ENCODE data around the gene HHAT.

The HHAT gene

DNA sequence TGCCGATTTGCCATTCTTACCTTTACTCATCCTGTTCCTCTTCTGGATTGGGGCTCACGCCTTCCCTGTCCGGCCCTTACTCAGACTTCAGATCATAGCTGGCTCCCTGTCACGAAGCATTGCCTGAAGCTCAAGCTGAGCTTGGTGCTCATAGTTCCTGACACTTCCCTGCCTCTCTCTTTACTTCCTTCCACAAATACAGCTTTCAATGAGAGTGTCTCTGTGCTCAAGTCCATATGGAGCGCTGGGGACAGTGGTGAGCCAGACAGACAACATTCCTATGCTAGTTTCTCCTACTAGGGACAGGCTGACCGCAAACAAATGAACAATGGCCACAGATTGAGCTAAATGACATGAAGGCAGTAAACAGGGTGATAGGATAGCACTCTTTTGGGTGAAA lies 38.1 kb downstream of the HHAT start:
- Histone ChIP-seq H4K8ac (ENCODE audit: low read length) (no peak overlapping the region), H2BK5ac (ENCODE audit: low read depth, low read length, poor library complexity, severe bottlenecking) (no peak overlapping the region), H2BK120ac (ENCODE audit: low read depth, low read length) (no peak overlapping the region), H2BK12ac (ENCODE audit: low read length in 2 of 2) (no peak overlapping the region), H3K4me3 (ENCODE audit: insufficient read depth in 1 of 2, low read depth in 1 of 2, low read length in 2 of 2) (no peak overlapping the region), H3K4me2 (ENCODE audit: low read length, poor library complexity, severe bottlenecking) (no peak overlapping the region), H2BK15ac (ENCODE audit: low read depth, poor library complexity, severe bottlenecking) (no peak overlapping the region), H3K4ac (ENCODE audit: low read depth in 1 of 2, low read length in 2 of 2) (no peak overlapping the region), H3K79me1 (replicated peaks; ENCODE audit: low read length, poor library complexity, severe bottlenecking) (no peaks in the 10 kb centered on the region), H2AK5ac (ENCODE audit: low read length, severe bottlenecking) (no peak overlapping the region), H3K27me3 (ENCODE audit: control insufficient read depth in 1 of 2, insufficient read depth in 1 of 2, low read length in 2 of 2) (peaks cover 0 to 12% of the 10 kb centered on the region in 2 experiments), H3K14ac (ENCODE audit: low read length in 2 of 2) (no peak overlapping the region), H3K9ac (ENCODE audit: low read length) (no peak overlapping the region), H3K9me3 (ENCODE audit: control insufficient read depth, low read length) (no peaks in the 10 kb centered on the region), H3K36me3 (ENCODE audit: control insufficient read depth in 1 of 2, insufficient read depth in 2 of 2, low read depth in 1 of 2, low read length in 2 of 2) (peaks cover 0 to 4% of the 10 kb centered on the region in 2 experiments), H3K4me1 (ENCODE audit: control insufficient read depth, insufficient read depth, low read depth, low read length) (peaks cover 7% of the 10 kb centered on the region), H3K18ac (ENCODE audit: low read depth in 1 of 2, low read length in 2 of 2) (no peak overlapping the region), H2AFZ (ENCODE audit: low read depth, low read length) (no peak overlapping the region), H3K23ac (ENCODE audit: low read length in 2 of 2) (no peak overlapping the region), H4K91ac (ENCODE audit: low read length) (no peak overlapping the region), H3K27ac (ENCODE audit: low read length, poor library complexity, severe bottlenecking) (no peak overlapping the region)
- WGBS, result 91% methylated on average over 6 of the region's 6 CpGs
- no peak for DNase-seq

DNA sequence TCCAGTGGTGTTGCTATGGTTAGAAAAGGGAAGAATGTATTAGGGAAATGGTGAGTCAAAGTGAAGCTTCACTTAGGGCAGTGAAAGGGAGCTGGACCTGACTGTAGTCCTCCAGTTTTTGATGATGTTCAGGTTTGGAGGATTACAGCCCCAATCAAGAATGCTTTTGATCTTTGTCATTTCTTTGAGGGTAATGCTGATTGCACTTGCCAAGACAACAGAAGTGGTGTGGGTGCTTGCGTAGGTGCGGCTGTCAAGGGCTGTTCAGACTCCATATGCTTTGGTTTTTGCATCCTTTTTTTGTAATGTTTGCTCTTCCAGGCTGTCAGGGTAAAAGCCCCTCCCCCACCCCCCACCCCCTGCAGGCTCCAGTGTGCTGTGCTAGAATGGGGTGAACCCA lies 38.9 kb downstream of the HHAT start:
- H3K4me3 ChIP-seq (ENCODE audit: insufficient read depth in 1 of 2, low read depth in 1 of 2, low read length in 2 of 2), result no peak overlapping the region
- H2BK120ac ChIP-seq (ENCODE audit: low read depth, low read length), result no peak overlapping the region
- peaks cover 0 to 12% of the 10 kb centered on the region in 2 experiments for H3K27me3 ChIP-seq (ENCODE audit: control insufficient read depth in 1 of 2, insufficient read depth in 1 of 2, low read length in 2 of 2)
- H2AFZ ChIP-seq (ENCODE audit: low read depth, low read length), result no peak overlapping the region
- no peaks in the 10 kb centered on the region for H3K9me3 ChIP-seq (ENCODE audit: control insufficient read depth, low read length)
- no peak overlapping the region for H2BK12ac ChIP-seq (ENCODE audit: low read length in 2 of 2)
- H3K4ac ChIP-seq (ENCODE audit: low read depth in 1 of 2, low read length in 2 of 2), result no peak overlapping the region
- H3K9ac ChIP-seq (ENCODE audit: low read length), result no peak overlapping the region
- peaks cover 0 to 4% of the 10 kb centered on the region in 2 experiments for H3K36me3 ChIP-seq (ENCODE audit: control insufficient read depth in 1 of 2, insufficient read depth in 2 of 2, low read depth in 1 of 2, low read length in 2 of 2)
- no peak overlapping the region for H3K14ac ChIP-seq (ENCODE audit: low read length in 2 of 2)
- no peak overlapping the region for H2AK5ac ChIP-seq (ENCODE audit: low read length, severe bottlenecking)
- H3K27ac ChIP-seq (ENCODE audit: low read length, poor library complexity, severe bottlenecking), result no peak overlapping the region
- H3K23ac ChIP-seq (ENCODE audit: low read length in 2 of 2), result no peak overlapping the region
- no CpG with 5 or more reads among the region's 2 CpGs for WGBS
- H4K91ac ChIP-seq (ENCODE audit: low read length), result no peak overlapping the region
- DNase-seq, result no peak
- H4K8ac ChIP-seq (ENCODE audit: low read length), result no peak overlapping the region
- no peak overlapping the region for H2BK15ac ChIP-seq (ENCODE audit: low read depth, poor library complexity, severe bottlenecking)
- no peak overlapping the region for H3K18ac ChIP-seq (ENCODE audit: low read depth in 1 of 2, low read length in 2 of 2)
- H3K79me1 ChIP-seq (replicated peaks; ENCODE audit: low read length, poor library complexity, severe bottlenecking), result no peaks in the 10 kb centered on the region
- no peak overlapping the region for H3K4me2 ChIP-seq (ENCODE audit: low read length, poor library complexity, severe bottlenecking)
- H2BK5ac ChIP-seq (ENCODE audit: low read depth, low read length, poor library complexity, severe bottlenecking), result no peak overlapping the region
- H3K4me1 ChIP-seq (ENCODE audit: control insufficient read depth, insufficient read depth, low read depth, low read length), result peaks cover 7% of the 10 kb centered on the region

DNA sequence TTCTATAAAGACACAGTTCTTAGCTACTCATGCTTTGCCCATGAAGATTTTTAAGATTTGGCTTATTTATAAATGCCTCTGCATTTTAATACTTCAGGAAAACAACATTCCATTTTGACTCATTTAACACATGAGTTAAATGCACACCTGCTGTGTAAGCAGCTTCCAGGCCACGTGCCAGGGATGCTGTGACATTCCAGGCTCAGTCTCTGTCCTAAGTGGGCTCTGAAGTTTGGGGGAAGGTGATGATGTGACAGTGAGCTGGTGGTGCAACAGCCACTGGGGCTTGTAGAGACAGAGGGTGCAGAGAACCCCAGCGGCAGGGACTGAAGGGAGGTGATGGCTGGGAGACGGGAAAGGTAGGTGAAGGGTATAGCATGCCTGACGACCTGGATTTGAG lies 40.7 kb downstream of the HHAT start:
- Histone ChIP-seq H2BK5ac (ENCODE audit: low read depth, low read length, poor library complexity, severe bottlenecking) (no peak overlapping the region), H2BK15ac (ENCODE audit: low read depth, poor library complexity, severe bottlenecking) (no peak overlapping the region), H2BK120ac (ENCODE audit: low read depth, low read length) (no peak overlapping the region)

DNA sequence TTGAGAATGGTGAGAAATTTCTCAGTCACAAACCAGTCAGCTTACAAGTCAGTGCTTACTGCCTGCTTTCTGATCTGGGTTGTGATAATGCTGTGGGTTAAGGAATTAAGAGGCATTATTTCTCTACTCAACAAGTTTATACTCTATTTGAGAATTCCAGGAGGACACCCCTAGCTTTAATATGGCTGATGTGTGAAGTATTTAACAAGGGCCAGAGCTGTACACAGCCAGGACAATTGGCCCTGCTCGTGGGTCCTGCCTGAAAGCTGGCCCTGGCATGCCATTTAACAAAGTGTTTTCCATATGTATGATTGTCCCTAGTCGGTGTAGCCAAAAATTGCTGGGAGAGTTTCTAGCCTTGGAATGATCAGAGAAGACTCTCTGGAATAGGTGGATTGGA lies 43.2 kb downstream of the HHAT start:
- Histone ChIP-seq H3K27ac (ENCODE audit: low read length, poor library complexity, severe bottlenecking) (no peak overlapping the region), H4K91ac (ENCODE audit: low read length) (no peak overlapping the region), H3K9me3 (ENCODE audit: control insufficient read depth, low read length) (no peaks in the 10 kb centered on the region), H4K8ac (ENCODE audit: low read length) (no peak overlapping the region), H3K36me3 (ENCODE audit: control insufficient read depth in 1 of 2, insufficient read depth in 2 of 2, low read depth in 1 of 2, low read length in 2 of 2) (no peaks in the 10 kb centered on the region), H2BK15ac (ENCODE audit: low read depth, poor library complexity, severe bottlenecking) (no peak overlapping the region), H3K4ac (ENCODE audit: low read depth in 1 of 2, low read length in 2 of 2) (no peak overlapping the region), H3K14ac (ENCODE audit: low read length in 2 of 2) (no peak overlapping the region), H3K4me2 (ENCODE audit: low read length, poor library complexity, severe bottlenecking) (no peak overlapping the region), H3K79me1 (replicated peaks; ENCODE audit: low read length, poor library complexity, severe bottlenecking) (peaks cover 1% of the 10 kb centered on the region), H3K4me1 (ENCODE audit: control insufficient read depth, insufficient read depth, low read depth, low read length) (peaks cover 7% of the 10 kb centered on the region), H2BK12ac (ENCODE audit: low read length in 2 of 2) (no peak overlapping the region), H3K27me3 (ENCODE audit: control insufficient read depth in 1 of 2, insufficient read depth in 1 of 2, low read length in 2 of 2) (peaks cover 0 to 4% of the 10 kb centered on the region in 2 experiments), H2BK120ac (ENCODE audit: low read depth, low read length) (no peak overlapping the region), H3K4me3 (ENCODE audit: insufficient read depth in 1 of 2, low read depth in 1 of 2, low read length in 2 of 2) (no peak overlapping the region), H3K23ac (ENCODE audit: low read length in 2 of 2) (no peak overlapping the region), H2AK5ac (ENCODE audit: low read length, severe bottlenecking) (no peak overlapping the region), H3K9ac (ENCODE audit: low read length) (no peak overlapping the region), H2AFZ (ENCODE audit: low read depth, low read length) (no peak overlapping the region), H2BK5ac (ENCODE audit: low read depth, low read length, poor library complexity, severe bottlenecking) (no peak overlapping the region), H3K18ac (ENCODE audit: low read depth in 1 of 2, low read length in 2 of 2) (no peak overlapping the region)
- DNase-seq, result no peak
- WGBS, result 58% methylated on average over 2 of the region's 2 CpGs

More for the DNA sequence above, 40.7 kb downstream of the HHAT start:
- Histone ChIP-seq H3K79me1 (replicated peaks; ENCODE audit: low read length, poor library complexity, severe bottlenecking) (no peaks in the 10 kb centered on the region), H3K36me3 (ENCODE audit: control insufficient read depth in 1 of 2, insufficient read depth in 2 of 2, low read depth in 1 of 2, low read length in 2 of 2) (no peaks in the 10 kb centered on the region), H3K4me1 (ENCODE audit: control insufficient read depth, insufficient read depth, low read depth, low read length) (peaks cover 6% of the 10 kb centered on the region), H2AFZ (ENCODE audit: low read depth, low read length) (no peak overlapping the region), H3K27ac (ENCODE audit: low read length, poor library complexity, severe bottlenecking) (no peak overlapping the region), H3K4me2 (ENCODE audit: low read length, poor library complexity, severe bottlenecking) (no peak overlapping the region), H2AK5ac (ENCODE audit: low read length, severe bottlenecking) (no peak overlapping the region), H3K23ac (ENCODE audit: low read length in 2 of 2) (no peak overlapping the region), H3K9me3 (ENCODE audit: control insufficient read depth, low read length) (no peaks in the 10 kb centered on the region), H3K9ac (ENCODE audit: low read length) (no peak overlapping the region), H3K4ac (ENCODE audit: low read depth in 1 of 2, low read length in 2 of 2) (no peak overlapping the region), H3K18ac (ENCODE audit: low read depth in 1 of 2, low read length in 2 of 2) (no peak overlapping the region), H3K4me3 (ENCODE audit: insufficient read depth in 1 of 2, low read depth in 1 of 2, low read length in 2 of 2) (no peak overlapping the region), H4K91ac (ENCODE audit: low read length) (no peak overlapping the region), H3K27me3 (ENCODE audit: control insufficient read depth in 1 of 2, insufficient read depth in 1 of 2, low read length in 2 of 2) (peaks cover 0 to 12% of the 10 kb centered on the region in 2 experiments), H2BK12ac (ENCODE audit: low read length in 2 of 2) (no peak overlapping the region), H3K14ac (ENCODE audit: low read length in 2 of 2) (no peak overlapping the region), H4K8ac (ENCODE audit: low read length) (no peak overlapping the region)
- 51% methylated on average over 4 of the region's 4 CpGs for WGBS
- no peak for DNase-seq

All from mesenchymal stem cell (in vitro differentiated cells and primary cell).